ENCODE results near the gene MTR. TPM values are rescaled to one million over a fixed set of nuclear protein-coding genes. Genes with fewer than 3 reads are reported as not detected.

Gene MTR
- total RNA-seq, 2 donors from 2014 or later: 31.3 to 39.8 TPM

DNA sequence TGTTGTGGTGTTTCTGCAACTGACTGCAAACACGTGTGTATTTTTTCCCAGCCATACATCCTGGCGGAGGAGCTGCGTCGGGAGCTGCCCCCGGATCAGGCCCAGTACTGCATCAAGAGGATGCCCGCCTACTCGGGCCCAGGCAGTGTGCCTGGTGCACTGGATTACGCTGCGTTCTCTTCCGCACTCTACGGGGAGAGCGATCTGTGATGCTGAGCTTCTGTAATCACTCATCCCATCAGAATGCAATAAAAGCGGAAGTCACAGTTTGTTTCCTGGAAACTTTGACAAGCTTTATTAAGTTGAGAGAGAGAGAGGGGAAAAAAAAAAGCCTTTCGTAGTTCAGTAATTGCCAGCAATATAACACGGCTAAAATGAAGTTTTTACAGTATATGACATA, 32.7 kb upstream of the MTR start:
- DNase-seq (ENCODE audit: low spot score) (no peak), ATAC-seq (ENCODE audit: insufficient number of reproducible peaks, low FRiP score, low read depth) (no peak)
- H3K9me3 ChIP-seq: no peaks in the 10 kb centered on the region
- TF ChIP-seq, protein P1, sequence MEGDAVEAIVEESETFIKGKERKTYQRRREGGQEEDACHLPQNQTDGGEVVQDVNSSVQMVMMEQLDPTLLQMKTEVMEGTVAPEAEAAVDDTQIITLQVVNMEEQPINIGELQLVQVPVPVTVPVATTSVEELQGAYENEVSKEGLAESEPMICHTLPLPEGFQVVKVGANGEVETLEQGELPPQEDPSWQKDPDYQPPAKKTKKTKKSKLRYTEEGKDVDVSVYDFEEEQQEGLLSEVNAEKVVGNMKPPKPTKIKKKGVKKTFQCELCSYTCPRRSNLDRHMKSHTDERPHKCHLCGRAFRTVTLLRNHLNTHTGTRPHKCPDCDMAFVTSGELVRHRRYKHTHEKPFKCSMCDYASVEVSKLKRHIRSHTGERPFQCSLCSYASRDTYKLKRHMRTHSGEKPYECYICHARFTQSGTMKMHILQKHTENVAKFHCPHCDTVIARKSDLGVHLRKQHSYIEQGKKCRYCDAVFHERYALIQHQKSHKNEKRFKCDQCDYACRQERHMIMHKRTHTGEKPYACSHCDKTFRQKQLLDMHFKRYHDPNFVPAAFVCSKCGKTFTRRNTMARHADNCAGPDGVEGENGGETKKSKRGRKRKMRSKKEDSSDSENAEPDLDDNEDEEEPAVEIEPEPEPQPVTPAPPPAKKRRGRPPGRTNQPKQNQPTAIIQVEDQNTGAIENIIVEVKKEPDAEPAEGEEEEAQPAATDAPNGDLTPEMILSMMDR (IDR thresholded peaks at IDR 0.05): no peak
- H3K27ac ChIP-seq: no peak overlapping the region
- H3K27me3 ChIP-seq (replicated peaks; ENCODE audit: insufficient read depth): no peaks in the 10 kb centered on the region
- H3K4me3 ChIP-seq: no peak overlapping the region
- peaks cover 29% of the 10 kb centered on the region for H3K36me3 ChIP-seq
- peaks cover 0 to 9% of the 10 kb centered on the region in 2 donors for H3K4me1 ChIP-seq (ENCODE audit: control insufficient read depth in 1 of 2, low read depth in 2 of 2)

DNA sequence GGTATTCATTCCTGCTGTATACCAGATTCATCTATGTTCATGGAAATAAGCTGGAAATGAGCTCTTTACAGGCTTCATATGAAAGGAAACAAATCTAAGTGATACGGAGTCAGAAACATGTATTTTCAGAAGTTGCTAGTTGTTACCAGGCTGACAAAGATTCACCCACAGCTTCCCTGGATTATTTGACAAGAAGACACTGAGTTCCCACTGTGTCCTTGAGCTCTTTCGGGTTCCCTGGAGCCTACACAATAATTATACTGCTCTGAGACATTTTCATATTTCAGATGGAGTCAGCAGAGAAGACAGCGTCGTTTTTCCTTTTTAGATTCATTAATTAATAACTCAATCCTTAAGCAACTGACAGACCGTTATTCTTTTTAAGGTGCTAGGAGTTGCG, 29.3 kb upstream of the MTR start:
- H3K36me3 ChIP-seq: peaks cover 13% of the 10 kb centered on the region
- TF ChIP-seq, protein P1 (IDR thresholded peaks at IDR 0.05): no peak
- DNase-seq (ENCODE audit: low spot score) (no peak), ATAC-seq (ENCODE audit: insufficient number of reproducible peaks, low FRiP score, low read depth) (no peak)
- no peak overlapping the region for H3K4me3 ChIP-seq
- H3K27ac ChIP-seq: no peak overlapping the region
- no peaks in the 10 kb centered on the region for H3K27me3 ChIP-seq (replicated peaks; ENCODE audit: insufficient read depth)
- H3K4me1 ChIP-seq (ENCODE audit: control insufficient read depth in 1 of 2, low read depth in 2 of 2): peaks cover 0 to 9% of the 10 kb centered on the region in 2 donors
- no peaks in the 10 kb centered on the region for H3K9me3 ChIP-seq

DNA sequence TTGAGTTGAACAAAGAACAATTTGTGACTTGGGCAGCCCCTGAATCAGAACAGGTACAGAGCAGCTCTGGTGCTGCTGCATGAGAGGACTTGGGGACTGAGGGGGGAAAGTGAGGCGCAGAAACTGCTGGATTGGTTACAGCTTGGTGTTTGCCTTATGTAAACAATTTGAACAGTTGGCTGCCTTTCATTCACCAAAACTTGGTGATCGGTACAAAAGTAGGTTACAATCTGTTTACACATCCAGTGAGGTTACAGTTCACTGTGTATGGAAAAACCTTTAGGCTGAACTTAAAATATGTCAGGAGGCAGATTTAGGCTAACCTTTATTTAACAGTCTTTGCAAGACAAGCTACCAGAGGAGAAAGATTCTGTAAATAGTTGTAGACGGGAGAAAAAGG, 28.6 kb upstream of the MTR start:
- H3K9me3 ChIP-seq: no peaks in the 10 kb centered on the region
- peaks cover 0 to 2% of the 10 kb centered on the region in 2 donors for H3K4me1 ChIP-seq (ENCODE audit: control insufficient read depth in 1 of 2, low read depth in 2 of 2)
- peaks cover 8% of the 10 kb centered on the region for H3K36me3 ChIP-seq
- DNase-seq (ENCODE audit: low spot score): no peak
- ATAC-seq (ENCODE audit: insufficient number of reproducible peaks, low FRiP score, low read depth): no peak
- TF ChIP-seq, protein P1 (IDR thresholded peaks at IDR 0.05): no peak
- H3K27me3 ChIP-seq (replicated peaks; ENCODE audit: insufficient read depth): no peaks in the 10 kb centered on the region
- no peak overlapping the region for H3K4me3 ChIP-seq
- H3K27ac ChIP-seq: no peak overlapping the region

- Histone ChIP-seq H3K27ac (no peak overlapping the region), H3K4me1 (ENCODE audit: control insufficient read depth in 1 of 2, low read depth in 2 of 2) (no peaks in the 10 kb centered on the region), H3K4me3 (no peak overlapping the region), H3K27me3 (replicated peaks; ENCODE audit: insufficient read depth) (no peaks in the 10 kb centered on the region), H3K9me3 (no peaks in the 10 kb centered on the region), H3K36me3 (peaks cover 6% of the 10 kb centered on the region)
- DNase-seq (ENCODE audit: low spot score) (no peak), ATAC-seq (ENCODE audit: insufficient number of reproducible peaks, low FRiP score, low read depth) (no peak)
- TF ChIP-seq, protein P1 (IDR thresholded peaks at IDR 0.05): no peak
Measured at GRCh38 chr1:236767276-236767675, 27.8 kb upstream of the MTR start.

DNA sequence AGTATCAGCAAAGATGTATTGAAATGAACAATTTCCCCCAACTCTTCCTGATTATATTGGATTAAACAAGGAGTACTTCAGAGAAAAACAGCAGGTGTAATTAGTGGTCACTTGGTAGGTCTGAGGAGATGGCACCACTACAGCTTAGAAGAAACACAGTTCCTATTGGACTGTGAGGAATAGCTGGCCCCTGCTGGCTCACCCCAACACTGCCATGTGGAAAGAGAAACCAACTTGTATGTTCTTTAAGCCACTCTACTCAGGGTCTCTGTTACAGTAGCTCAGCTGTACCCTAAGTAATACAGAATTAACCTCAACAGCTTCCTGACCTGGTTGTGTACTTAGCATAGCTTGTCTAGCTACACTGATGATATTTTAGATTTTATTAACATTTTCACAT, 26.5 kb upstream of the MTR start:
- Histone ChIP-seq H3K36me3 (no peaks in the 10 kb centered on the region), H3K27me3 (replicated peaks; ENCODE audit: insufficient read depth) (no peaks in the 10 kb centered on the region), H3K4me3 (no peak overlapping the region), H3K9me3 (no peaks in the 10 kb centered on the region), H3K4me1 (ENCODE audit: control insufficient read depth in 1 of 2, low read depth in 2 of 2) (no peaks in the 10 kb centered on the region), H3K27ac (no peak overlapping the region)
- TF ChIP-seq, protein P1 (IDR thresholded peaks at IDR 0.05): no peak
- ATAC-seq (ENCODE audit: insufficient number of reproducible peaks, low FRiP score, low read depth) (no peak), DNase-seq (ENCODE audit: low spot score) (no peak)

Measured in thoracic aorta (tissue), 2 donors.